Activated naive CD8-positive, alpha-beta T cell treated with anti-CD3 and anti-CD28 coated beads, Interleukin-2, amount 50 U/mL, for 16 hours (primary cell): ENCODE results near the gene PJVK.
A peak's percentile ranks its signal among the peaks of the same experiment; 100 is the strongest.
"Not testable (repeated sequence)": the region's sequence is repeated elsewhere in the genome, so short reads cannot be mapped to it uniquely, and the experiment has no call there.

Experiments used
- DNase-seq: peaks from one replicate; pipeline ENCODE4 v3.0.0-alpha.2; 2020; ENCODE audit warnings: low read depth, low spot score

PJVK gene, protein sequence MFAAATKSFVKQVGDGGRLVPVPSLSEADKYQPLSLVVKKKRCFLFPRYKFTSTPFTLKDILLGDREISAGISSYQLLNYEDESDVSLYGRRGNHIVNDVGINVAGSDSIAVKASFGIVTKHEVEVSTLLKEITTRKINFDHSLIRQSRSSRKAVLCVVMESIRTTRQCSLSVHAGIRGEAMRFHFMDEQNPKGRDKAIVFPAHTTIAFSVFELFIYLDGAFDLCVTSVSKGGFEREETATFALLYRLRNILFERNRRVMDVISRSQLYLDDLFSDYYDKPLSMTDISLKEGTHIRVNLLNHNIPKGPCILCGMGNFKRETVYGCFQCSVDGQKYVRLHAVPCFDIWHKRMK

DNA sequence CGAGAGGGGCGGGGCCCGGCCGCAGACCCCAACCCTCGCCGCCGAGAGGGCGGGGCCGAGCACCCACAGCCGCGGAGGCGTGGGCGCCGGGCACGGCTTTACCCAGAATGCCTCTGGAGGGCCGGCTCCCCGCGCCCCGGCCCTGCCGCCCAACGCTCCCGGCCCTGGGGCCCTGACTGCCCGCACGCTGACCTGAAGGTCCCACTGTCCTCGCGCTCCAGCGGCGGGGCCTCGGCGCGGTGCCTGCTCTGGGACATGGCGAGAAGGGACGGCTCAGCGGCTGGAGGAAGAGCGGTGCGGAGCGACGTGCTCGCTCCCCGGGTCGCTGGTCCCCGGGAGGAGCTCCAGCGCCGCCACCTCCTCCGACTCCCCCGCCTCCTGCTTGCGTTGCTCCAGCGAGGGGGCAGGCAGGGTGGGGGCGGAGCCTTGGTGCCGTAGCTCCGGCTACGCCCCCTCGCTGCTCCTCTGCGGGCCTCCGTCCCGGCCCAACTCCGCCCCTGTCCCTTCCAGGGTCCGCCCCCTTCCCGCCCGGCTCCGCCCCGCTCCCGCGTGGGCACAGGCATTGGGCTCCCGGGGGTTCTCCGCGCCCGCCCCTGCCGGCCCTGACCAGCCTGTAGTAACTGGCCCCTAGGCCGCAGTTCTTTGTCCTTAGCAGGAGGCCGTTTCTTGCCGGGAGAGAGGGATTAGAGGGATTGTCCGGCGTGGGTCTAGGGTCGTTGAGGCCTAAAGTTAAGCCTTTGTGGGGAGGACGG is at the start of gene PJVK, which contains the start of gene PRKRA:
TSS of gene PJVK (plus strand) at position 605 of the 752 bp plus-strand sequence. CDS start 2,032 bp downstream, outside the sequence.
TSS of gene PRKRA (minus strand) at position 402 of the 752 bp plus-strand sequence. CDS start at position 257, 145 bp downstream.
- peak; percentile 89 for DNase-seq

DNA sequence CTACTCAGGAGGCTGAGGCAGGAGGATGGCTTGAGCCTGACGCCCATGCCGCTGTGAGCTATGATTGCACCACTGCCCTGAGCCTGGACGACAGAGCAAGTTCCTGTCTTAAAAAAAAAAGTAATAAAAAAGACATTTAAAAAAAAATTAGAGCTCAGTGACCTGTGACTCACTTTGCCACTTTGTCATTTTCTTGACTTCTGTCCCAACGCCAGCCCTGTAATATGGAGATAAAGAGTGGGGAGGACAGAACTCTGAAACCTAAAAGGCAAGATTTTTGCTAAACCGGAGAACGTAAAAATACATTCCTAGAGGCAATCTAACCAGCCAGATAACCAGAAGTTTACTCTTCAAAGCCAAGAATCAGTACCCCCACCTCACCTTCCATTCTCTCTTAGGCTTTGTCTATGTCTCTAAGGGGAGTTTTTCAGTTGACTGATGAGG is 49.2 kb upstream of the PJVK start:
- DNase-seq, result no peak

DNA sequence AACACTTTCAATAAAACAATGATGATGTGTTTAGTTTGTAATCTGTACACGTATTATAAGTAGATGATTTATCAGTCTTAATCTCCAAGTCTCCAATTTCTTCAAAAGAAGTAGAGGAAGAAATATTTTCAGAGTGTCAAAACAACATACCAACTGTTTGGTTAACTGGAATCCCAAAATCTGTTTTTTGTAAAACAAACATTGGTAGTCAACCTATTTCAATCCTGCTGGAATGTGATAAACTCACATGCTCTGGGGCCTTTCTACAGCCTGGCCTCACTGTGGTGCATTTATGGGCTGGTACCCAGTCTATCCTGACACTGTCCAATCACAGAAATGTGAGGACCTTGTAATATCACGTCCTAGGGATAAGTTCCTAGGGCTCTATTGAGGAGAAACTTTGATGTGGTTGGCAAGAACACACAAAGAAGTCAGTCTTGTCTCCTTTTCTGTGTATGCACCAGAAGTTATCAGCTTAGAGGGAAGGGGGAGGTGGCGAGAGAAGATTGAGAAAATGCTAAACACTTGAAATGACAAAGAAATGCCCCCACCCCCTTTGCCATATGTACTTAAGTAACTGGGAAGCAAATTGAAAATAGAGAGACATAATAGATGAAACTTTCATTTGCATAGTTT is 47.4 kb upstream of the PJVK start:
- DNase-seq, result no peak

DNA sequence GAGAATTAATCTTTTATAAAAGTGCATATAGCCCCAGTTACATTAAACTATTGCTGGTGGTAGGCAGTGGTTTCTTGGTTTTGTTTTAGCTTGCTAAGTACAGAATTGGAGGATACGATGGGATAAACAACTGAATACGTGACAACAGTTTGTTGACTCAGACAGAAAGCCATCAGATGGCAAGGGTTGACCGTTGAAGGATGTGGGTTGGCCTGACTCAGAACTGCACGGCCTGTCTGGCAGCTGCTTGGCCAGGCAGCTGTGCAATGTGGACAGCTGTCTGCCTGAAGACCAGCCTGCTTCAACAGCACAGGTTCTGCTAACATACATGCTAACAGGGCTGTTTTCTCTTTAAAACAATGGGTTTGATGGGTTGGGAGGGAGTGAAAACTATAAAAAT is 46.8 kb upstream of the PJVK start:
- no peak for DNase-seq

DNA sequence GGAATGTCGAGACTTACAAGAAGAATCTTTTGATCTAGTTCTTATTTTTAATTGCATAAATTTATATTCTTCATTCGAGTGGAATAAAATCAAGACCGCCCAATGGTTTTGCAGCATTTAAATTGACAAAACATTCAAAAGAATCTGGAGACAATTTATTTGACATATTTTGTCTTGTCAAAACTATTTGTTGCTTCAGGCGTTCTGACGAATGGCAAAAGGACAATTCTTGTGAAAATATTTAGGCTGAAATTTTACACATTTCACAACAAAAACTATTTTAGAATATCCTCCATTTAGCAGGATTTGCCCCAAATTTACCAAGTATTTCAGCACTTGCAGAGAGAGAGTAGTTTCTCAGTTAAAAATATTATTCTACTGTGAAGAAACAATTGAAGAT is 41.9 kb upstream of the PJVK start:
- no peak for DNase-seq

DNA sequence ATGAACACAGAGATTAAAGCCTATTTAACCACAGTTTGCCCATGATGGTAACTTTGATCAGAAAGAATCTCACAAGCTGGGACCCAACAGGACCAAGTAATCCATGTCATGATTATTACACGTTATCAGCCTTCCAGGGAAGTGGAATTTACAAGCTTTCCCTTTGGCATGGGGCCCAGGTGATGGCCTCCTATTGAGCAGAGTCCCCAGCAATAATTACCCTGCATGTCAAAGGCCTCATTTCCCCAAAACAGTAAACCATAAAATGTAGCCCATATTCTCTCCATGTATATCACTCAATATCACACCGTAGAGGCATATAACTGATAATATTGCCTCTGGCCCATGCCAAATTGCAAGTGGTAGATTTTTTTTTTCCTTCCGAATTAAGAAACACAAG is 39.1 kb upstream of the PJVK start:
- no peak for DNase-seq

DNA sequence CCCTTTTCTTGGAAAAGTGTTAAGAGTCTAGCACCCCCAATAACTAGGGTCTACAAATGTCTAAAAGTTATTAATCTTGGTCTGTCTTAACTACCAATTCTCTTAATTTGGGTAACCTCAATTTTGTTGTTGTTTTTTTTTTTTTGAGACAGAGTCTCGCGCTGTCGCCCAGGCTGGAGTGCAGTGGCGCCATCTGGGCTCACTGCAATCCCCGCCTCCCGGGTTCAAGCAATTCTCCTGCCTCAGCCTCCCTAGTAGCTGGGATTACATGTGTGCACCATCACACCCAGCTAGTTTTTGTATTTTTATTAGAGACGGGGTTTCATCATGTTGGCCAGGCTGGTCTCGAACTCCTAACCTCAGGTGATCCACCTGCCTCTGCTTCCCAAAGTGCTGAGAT is 38.7 kb upstream of the PJVK start:
- not testable (repeated sequence) for DNase-seq

DNA sequence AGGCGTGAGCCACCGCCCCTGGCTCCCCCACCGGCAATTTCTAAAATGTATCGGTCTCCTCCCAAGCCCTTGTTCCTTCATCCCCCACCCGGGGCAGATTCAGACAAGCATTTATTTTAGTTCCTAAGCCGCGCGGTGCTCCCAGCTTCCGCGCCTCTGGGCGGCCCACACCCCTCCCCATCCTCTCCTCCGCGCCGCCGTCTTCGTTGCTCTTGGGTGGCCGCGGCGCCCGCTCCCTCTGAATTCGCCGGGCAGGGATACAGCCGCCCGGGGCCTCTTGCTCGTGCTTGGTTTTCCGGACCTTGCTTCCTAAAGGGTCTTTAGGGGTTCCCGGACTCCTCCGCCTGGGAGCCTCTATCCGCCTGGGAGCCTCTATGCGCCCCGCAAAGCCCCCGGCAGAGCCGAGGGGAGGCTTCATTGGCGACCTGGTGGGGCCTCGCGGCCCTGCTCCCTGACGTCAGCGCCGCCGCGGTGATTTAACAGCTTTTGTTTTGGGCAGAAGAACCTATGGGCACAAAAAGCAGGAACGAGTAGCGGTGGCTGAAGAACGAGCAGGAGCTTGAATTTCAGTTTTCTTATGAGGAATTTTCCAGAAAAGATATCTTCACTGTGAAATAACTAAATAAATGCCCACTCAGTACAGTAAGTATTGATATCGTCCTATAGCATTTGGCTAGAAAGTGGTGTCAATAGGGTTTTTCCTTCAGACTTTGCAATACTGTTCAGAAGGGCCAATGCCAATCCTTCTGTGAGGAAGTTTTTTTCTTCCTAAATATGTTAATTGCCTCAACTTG is 37.5 kb upstream of the PJVK start:
- DNase-seq, result peak; percentile 46

DNA sequence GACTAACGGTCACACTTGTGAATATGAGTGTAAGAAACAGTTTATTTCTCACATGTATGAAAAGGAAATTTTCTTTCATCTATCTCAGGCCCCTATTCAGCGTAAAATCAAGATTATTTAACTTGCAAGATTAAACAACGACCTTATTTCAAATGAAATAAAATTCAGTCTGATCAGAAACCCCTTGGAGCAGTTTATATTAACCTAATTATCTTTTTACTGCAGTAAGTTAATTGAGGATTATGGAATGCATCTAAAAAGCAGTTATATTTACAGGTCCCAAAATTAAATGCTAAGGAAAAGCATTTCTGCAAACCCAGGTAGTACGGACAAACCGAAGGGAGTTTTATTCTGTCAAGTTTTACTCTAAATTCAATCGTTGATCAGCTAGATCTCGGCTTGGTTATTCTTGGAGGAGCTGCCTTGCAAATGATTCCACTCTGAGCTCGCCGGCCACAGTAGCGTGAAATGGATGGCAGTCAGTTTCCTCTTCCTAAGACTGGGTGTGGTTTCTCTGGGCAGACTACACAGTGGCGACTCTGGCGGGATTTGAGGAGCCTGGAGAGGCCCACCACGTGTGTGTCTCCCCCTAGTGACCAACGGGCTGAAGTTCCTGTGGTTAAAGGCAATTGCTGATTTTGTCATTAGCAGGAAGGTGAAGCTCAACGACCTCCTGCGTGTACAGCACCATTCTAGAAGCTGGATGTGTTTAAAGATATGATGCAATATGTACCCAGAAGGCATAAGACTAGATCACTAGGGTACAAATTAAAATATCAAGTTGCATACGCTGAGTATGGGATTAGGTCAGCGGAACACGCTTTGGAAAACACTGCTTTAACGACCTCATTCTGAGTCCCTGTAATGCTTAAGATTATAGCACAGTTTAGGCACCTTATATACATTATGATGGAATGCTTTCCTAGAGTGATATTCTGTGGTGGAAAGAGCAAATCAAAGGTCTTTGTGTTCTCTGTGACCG is 36.6 kb upstream of the PJVK start:
- peak; percentile 51 for DNase-seq

DNA sequence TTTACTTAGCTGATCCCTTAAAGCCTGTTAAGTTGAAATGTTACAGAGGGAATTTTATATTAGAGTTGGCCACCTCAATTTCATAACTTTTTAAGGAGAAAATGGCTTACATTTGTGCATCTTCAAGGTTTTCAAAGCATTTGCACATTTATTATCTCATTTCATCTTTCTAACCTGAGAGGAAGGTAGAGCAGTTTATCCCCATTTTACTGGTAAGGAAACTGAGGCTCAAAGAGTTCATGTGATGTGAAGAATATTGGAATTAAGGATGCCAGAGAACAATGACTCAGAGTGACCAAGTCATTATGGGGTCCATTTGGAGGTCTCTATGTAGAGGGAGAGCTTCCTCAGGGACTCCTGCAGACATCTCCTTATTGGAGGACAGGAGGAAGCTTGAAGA is 35.2 kb upstream of the PJVK start:
- no peak for DNase-seq

DNA sequence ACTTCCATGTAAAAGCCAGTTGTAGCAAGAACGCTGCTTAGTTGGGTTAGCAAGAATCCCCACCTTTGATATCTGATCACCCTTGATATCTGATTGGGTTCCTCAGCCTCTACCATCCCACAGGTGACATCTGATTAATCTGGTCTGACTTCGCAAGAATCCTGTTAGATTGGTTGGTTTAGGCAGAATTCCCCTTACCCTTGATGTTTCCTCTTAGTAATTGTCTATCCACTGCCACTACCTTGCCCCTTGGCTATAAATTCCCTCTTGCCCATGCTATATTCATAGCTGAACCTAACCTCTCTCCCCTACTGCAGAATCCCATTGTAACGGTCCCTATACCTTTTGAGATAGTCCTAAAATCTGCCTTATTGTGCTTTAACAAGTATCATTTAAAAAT is 33.3 kb upstream of the PJVK start:
- no peak for DNase-seq

DNA sequence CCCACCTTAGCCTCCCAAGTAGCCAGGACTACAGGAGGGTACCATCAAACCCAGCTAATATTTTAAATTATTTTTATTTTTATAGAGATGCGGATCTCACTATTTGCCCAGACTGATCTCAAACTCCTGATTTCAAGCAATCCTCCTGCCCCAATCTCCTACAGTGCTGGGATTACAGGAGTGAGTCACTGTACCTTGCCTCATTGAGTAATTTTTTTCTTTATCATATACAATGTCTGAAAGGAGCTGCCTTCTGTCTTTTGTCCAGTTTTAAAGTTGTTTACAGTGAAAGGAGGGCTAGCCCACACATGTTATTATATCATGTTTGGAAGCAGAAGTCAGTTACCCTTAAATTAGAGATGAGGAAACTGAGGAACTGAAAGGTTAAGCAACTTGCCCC is 32.8 kb upstream of the PJVK start:
- no peak for DNase-seq

DNA sequence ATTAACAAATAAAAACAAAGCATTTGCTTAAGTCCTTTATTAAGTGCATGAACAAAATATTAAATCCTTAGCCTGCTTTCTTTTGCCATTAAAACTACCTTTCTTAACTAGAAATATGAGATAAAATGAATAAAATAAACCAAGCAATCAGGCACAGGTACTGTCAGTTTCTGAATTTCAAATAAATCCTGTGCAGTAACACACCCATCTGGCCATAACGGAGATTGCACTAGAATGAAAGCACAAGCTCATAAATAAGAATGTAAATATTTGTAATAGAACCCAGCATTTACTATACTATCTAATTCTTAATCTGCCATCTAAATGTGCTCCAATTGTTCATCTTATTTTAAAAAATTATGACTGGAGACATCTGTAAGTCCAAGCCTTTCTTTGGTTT is 32.1 kb upstream of the PJVK start:
- no peak for DNase-seq

DNA sequence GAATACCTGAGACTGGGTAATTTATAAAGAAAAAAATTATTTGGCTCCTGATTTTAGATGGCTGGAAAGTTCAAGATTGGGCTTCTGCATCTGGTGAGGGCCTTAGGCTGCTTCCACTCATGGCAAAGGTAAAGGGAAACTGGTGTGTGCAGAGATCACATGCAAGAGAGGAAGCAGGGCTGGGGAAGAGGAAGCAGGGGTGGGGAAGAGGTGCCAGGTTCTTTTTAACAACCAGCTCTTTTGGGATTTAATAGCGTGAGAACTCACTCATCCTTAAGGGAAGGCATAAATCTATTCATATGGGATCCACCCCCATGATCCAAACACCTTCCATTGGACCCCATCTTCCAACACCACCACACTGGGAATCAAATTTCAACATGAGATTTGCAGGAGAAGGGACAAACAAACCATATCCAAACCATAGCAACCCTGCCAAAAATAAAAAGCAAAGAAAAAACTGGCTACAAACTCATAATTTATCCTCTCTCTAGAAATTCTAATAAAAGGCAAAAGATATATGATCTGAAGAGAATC is 30.6 kb upstream of the PJVK start:
- no peak for DNase-seq

DNA sequence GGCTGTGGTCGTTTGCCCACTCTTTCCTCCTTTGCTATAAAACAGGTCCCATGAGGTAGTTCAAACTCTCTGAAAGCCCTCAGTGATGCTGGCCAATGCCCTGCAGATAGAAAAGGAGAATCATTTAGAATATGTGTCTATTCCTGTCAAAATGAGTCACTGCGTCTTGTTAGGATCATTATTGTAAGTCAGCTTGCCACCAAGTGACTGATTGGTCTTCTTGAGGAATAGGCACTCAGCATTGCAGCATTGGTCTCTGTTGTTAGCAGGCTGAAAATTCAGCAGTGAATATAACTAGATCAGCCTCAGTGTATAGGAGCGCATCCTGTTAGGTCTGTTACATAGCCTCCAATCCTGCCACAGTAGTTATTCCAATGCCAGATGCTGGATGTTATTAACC is 29.1 kb upstream of the PJVK start:
- no peak for DNase-seq

DNA sequence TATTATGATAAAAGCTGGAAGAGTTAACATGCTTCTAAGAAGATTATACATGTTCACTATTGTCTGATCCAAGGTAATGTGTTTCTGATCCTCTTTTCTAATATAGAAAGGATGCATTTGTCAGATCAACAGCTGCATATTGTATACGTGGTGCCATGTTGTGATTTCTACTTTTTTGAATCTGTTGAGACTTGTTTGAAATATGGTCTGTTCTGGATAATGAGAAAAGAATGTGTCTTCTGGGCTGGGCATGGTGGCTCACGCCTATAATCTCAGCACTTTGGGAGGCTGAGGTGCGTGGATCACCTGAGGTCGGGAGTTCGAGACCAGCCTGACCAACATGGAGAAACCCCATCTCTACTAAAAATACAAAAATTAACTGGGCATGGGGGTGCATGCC is 27.4 kb upstream of the PJVK start:
- DNase-seq, result not testable (repeated sequence)

DNA sequence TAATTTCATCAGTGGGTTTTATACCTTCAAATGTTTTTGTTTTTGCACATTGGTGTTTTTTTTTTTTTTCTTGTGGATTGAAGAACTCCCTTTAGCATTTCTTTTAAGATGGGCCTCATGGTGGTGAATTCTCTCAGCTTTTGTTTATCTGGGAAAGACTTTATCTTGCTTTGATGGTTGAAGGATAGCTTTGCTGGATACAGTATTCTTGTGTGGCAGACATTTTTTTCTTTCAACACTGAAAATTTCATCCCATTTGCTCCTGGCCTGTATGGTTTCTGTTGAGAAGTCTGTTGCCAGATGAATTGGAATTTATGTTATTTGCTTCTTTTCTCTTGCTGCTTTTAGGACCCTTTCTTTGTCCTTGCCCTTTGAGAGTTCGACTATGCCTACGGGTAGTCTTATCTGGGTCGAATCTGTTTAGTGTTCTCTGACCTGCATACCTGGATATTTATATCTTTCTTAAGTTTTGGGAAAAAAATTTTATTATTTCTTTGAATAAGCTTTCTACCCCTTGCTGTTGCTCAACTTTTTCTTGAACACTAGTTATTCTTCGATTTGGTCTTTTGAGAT is 25.8 kb upstream of the PJVK start:
- no peak for DNase-seq

DNA sequence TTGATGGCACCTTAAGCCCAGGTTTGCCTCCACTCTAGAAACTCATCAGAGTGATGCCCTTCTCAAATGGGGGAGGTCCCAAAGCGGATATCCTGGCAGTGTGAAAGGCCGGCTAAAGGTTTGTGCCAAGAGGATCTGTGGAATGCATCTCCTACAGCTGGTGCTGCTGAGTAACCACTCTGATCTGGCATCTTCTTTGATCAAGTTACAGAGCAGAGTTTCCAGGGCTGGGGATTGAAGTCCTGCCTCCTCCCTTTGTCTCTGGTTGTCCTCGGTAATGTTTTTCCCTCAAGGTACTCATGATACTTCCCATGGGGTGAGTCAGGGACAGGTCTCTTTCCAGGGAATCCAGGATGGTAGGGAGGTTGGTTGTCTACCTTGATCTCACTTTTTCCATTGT is 24.8 kb upstream of the PJVK start:
- DNase-seq, result no peak

DNA sequence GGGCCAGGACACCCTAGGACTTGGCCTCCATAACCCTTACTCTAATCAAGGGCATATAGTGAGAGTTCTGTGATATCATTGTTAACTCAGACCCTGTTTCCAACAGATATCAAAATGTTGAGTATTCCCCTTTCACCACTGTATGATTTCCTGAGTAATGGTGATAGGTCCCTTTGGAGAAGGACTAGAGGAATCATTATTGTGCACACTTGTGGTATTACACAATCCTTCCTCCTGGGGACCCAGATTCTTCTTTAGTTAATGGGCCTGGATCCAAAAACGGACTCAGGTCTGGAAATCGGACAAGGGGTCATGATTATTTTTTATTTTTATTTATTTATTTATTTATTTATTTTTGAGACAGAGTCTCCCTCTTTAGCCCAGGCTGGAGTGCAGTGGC is 23.7 kb upstream of the PJVK start:
- no peak for DNase-seq

DNA sequence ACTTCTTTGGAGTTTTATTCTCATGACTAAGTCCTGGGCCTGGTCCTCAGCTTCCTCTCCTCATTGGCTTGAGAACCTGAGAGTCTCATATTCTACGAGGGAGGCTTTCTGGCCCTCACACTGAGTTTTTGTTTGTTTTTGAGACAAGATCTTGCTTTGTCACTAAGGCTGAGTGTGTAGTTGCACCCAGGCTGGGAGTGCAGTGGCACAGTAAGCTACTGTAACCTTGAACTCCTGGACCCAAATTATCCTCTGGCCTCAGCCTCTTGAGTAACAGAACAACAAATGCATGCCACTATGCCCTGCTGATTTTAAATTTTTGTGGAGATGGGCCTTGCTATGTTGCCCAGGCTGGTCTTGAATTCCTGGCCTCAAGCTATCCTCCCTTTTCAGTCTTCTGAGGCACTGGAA is 22.8 kb upstream of the PJVK start:
- DNase-seq, result no peak
